22Rv1 (cell line): Measurements from ENCODE around the gene WDR86.

Experiments
- CTCF ChIP-seq: fragments of 450-650 bp; IDR thresholded peaks from 2 replicates; pipeline ENCODE4 v1.5.1; 2017; ENCODE audit warnings: mild to moderate bottlenecking
- ZFX ChIP-seq: fragments of 450-650 bp; IDR thresholded peaks from 2 replicates; pipeline ENCODE4 v1.6.1; 2017; ENCODE audit warnings: antibody characterized with exemption, borderline replicate concordance

GRCh38 chr7:151395036-151395367 is 14.8 kb downstream of the WDR86 start:
- TF ChIP-seq CTCF (no peak), ZFX (no peak)
